ENCODE measurements around the gene MYMK. TPM values are rescaled to one million over a fixed set of nuclear protein-coding genes. Genes with fewer than 3 reads are reported as not detected.

The MYMK gene
- total and polyA plus RNA-seq, 2 of the 8 experiments (the other 6 are each of a cell fraction or from before 2014, with no cell fraction given) = not detected

DNA sequence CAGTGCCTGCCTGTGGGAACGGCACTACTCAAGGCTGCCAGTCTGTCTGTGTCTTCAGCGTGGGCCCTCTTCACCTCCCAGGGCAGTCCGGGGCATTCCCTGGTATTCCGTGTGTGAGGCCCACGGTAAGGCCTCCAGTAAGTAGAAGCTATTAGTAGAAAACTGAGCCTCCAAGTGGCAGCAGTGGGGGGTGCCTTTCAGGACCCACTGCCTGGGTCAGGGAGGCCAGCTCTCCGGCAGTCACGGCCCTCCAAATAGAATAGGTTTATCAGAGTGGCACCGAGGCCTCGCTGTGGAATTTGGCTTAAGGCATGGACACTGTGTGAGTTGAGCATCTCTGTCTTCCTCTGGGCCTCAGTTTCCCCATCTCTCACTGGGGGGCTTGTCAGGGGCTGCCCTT lies 32.8 kb upstream of the MYMK start:
- Histone ChIP-seq H2AK5ac (ENCODE audit: low read depth, low read length) (no peak overlapping the region), H2BK120ac (replicated peaks; ENCODE audit: low read depth, low read length) (no peak overlapping the region), H3K4me2 (ENCODE audit: insufficient read depth in 1 of 2, low read depth in 2 of 2, low read length in 2 of 2) (no peak overlapping the region), H3K9me3 (ENCODE audit: insufficient read depth in 2 of 2, low read depth in 1 of 2, low read length in 1 of 2) (no peaks in the 10 kb centered on the region), H3K4me3 (ENCODE audit: extremely low read depth in 1 of 4, insufficient read depth in 2 of 4, low read depth in 3 of 4, low read length in 4 of 4) (no peak overlapping the region), H2BK12ac (ENCODE audit: low read depth, low read length) (0 out of 2 replicates have a peak overlapping the region, but pooled peaks have one; percentile 9), H4K20me1 (replicated peaks in 1 of 2; ENCODE audit: control insufficient read depth in 1 of 2, insufficient read depth in 2 of 2, low read length in 2 of 2) (peaks cover 0 to 1% of the 10 kb centered on the region in 2 experiments), H3K23ac (ENCODE audit: insufficient read length) (no peak overlapping the region), H2BK15ac (ENCODE audit: low read length) (no peak overlapping the region), H4K91ac (replicated peaks; ENCODE audit: insufficient read length, low read length) (no peak overlapping the region), H3K27me3 (replicated peaks in 1 of 4; ENCODE audit: control insufficient read depth in 3 of 4, extremely low read depth in 1 of 4, insufficient read depth in 3 of 4, low read length in 3 of 4) (no peaks in the 10 kb centered on the region), H3K9ac (replicated peaks in 1 of 4; ENCODE audit: extremely low read depth in 1 of 4, low read depth in 3 of 4, low read length in 3 of 4) (no peak overlapping the region), H3K4me1 (replicated peaks in 1 of 4; ENCODE audit: control insufficient read depth in 3 of 4, insufficient read depth in 4 of 4, low read length in 3 of 4) (peaks cover 6 to 12% (median 8%) of the 10 kb centered on the region in 4 experiments; a peak in 6 of 7 replicates), H3K27ac (ENCODE audit: low read depth, low read length) (no peak overlapping the region), H3K4ac (replicated peaks; ENCODE audit: insufficient read length, low read depth, low read length) (no peak overlapping the region), H3K14ac (ENCODE audit: insufficient read length) (no peak overlapping the region), H2AFZ (ENCODE audit: low read length) (no peak overlapping the region), H3K79me2 (ENCODE audit: control insufficient read depth in 1 of 2, insufficient read depth in 2 of 2, low read length in 2 of 2) (no peaks in the 10 kb centered on the region), H3K18ac (ENCODE audit: extremely low read depth, low read length) (no peak overlapping the region), H3K79me1 (ENCODE audit: low read depth, low read length) (no peaks in the 10 kb centered on the region; the same call in 1 of the 2 replicates), H4K8ac (ENCODE audit: extremely low read depth, insufficient read depth, low read length) (no peak overlapping the region), H3K23me2 (ENCODE audit: low read depth, low read length) (no peaks in the 10 kb centered on the region), H3K36me3 (ENCODE audit: control insufficient read depth in 2 of 4, insufficient read depth in 4 of 4, low read length in 3 of 4) (no peaks in the 10 kb centered on the region), H2BK5ac (ENCODE audit: low read depth, low read length) (no peak overlapping the region), H4K5ac (ENCODE audit: insufficient read length, low read depth, low read length) (no peak overlapping the region), H3K56ac (replicated peaks; ENCODE audit: insufficient read length, low read depth, low read length) (no peak overlapping the region), H2BK20ac (ENCODE audit: low read length) (no peak overlapping the region)
- CTCF ChIA-PET (ENCODE audit: partially characterized antibody) = interaction anchor here (0.7 to 4.6 kb wide), 6 partner anchors 17 to 170 kb away, joined by 3 to 26 read pairs (median 3); no protein-coding TSS in a partner anchor
- POLR2A ChIA-PET (ENCODE audit: partially characterized antibody) = interaction anchor here (1.3 to 1.6 kb wide), 2 partner anchors 18 to 21 kb away, joined by 3 read pairs; no protein-coding TSS in a partner anchor
- DNase-seq (ENCODE audit: low read depth in 1 of 2, low spot score in 2 of 2) (no peak), FAIRE-seq (no peak)
- 96% methylated on average over 9 of the region's 9 CpGs; no CpG with 5 or more reads in 1 of the 2 experiments for WGBS, 2 experiments (ENCODE audit: extremely low coverage in 1 of 2, insufficient coverage in 1 of 2, insufficient read length in 1 of 2, insufficient replicate concordance in 2 of 2, low coverage in 1 of 2, low lambda C conversion rate in 2 of 2, missing lambda C conversion rate in 1 of 2)
- no peak for TF ChIP-seq TCF12 (IDR thresholded peaks at IDR 0.05; ENCODE audit: low read depth, low read length)
